Adrenal gland (tissue), 12 donors: ENCODE results near the gene CDC34. TPM values are rescaled to one million over a fixed set of nuclear protein-coding genes. Genes with fewer than 3 reads are reported as not detected.

ENCODE experiments used
- DNase-seq, 7 donors: peaks; one replicate each; pipeline ENCODE4 v3.0.0-alpha.2; 2019 to 2020
- H3K27ac ChIP-seq, 5 donors: fragments of 200-600 bp; sonication (generic) in 4 of 5; 1 replicate in 3 of 5; 2 replicates in 2 of 5; pipeline versions ENCODE4 v1.5.1 to v1.8.0; 2016 to 2020; ENCODE audit warnings: mild to moderate bottlenecking in 1 of 5
- H3K27me3 ChIP-seq: fragments of 200-600 bp; 2 replicates; pipeline ENCODE4 v1.8.0; 2021
- H3K36me3 ChIP-seq, 2 donors: fragments of 200-600 bp; replicated peaks in 1 of 2; 1 replicate in 1 of 2; 2 replicates in 1 of 2; pipeline versions ENCODE4 v1.5.1 to v1.8.0; 2018 to 2022
- H3K4me1 ChIP-seq, 2 donors: fragments of 200-600 bp; replicated peaks in 1 of 2; 1 replicate in 1 of 2; 2 replicates in 1 of 2; pipeline versions ENCODE4 v1.5.1 to v1.8.0; 2018 to 2021
- H3K4me3 ChIP-seq, 4 donors: fragments of 200-600 bp; sonication (generic) in 3 of 4; one replicate each; pipeline ENCODE4 v1.5.1; 2016 to 2018
- H3K9me3 ChIP-seq, 3 donors: fragments of 200-600 bp; sonication (generic) in 1 of 3; replicated peaks in 1 of 3; 1 replicate in 2 of 3; 2 replicates in 1 of 3; pipeline versions ENCODE4 v1.5.1 to v1.8.0; 2016 to 2021
- POLR2A ChIP-seq, 2 donors: fragments of 450-650 bp; IDR thresholded peaks; one replicate each; pipeline ENCODE4 v1.6.1; 2017; ENCODE audit warnings: antibody characterized with exemption in 2 of 2, mild to moderate bottlenecking in 2 of 2, moderate library complexity in 1 of 2
- WGBS, 4 donors: extraction: QIAGEN DNeasy Blood & Tissue Kit in 2 of 4; methylation state at CpG; one replicate each; pipeline versions ENCODE4 v1.1.5 to v1.1.7; 2013 to 2017; 5-methylcytosine and 5-hydroxymethylcytosine counted together
- intact Hi-C, 2 donors: fragments of 100-400 bp; cut with DNase I; formaldehyde crosslinking; loops; one replicate each; pipeline versions ENCODE4 v1.14.1 to v1.15.0; 2022 to 2023
- polyA plus RNA-seq, 3 donors: library from polyadenylated mRNA; stranded (reverse); fragments of 200-250 nt in 2 of 3; fragments of 350-450 nt in 1 of 3; fragmentation: Illumina TruSeq in 1 of 3; extraction: RNeasy Lipid Tissue Mini Kit (QIAGEN cat#74804) in 1 of 3; gene quantifications; one replicate each; pipeline ENCODE4 v1.2.3, GENCODE V29; 2013 to 2014
- total RNA-seq, 9 donors: library from RNA; depleted of rRNA in 4 of 9; stranded (reverse); fragments of >200 nt in 4 of 9; fragments of 120-200 nt in 1 of 9; fragmentation: NEBNext Ultra II Directional in 1 of 9; extraction: Animal tissue kit (Norgen Biotek cat#: 25700) in 1 of 9; gene quantifications; one replicate each; pipeline versions ENCODE4 v1.1.0 to v1.2.4, GENCODE V29; 2013 to 2023
- TF ChIP-seq, protein P1 (sequence below), 6 experiments: fragments of 450-650 bp in 4 of 6; fragments of 200-600 bp in 2 of 6; sonication (generic) in 1 of 6; IDR thresholded peaks; 1 replicate in 5 of 6; 2 replicates in 1 of 6; pipeline versions ENCODE4 v1.5.1 to v1.8.0; 2016 to 2021; ENCODE audit warnings: antibody characterized with exemption in 6 of 6, mild to moderate bottlenecking in 2 of 6, moderate library complexity in 1 of 6
- donor health status: healthy with polysubstance abuse.
- donor health status: Bipolar disorder and iron deficiency.
- donor health status: DM: yes; HTN: yes; CAD: no.
- donor health status: DM: no; HTN: no; CAD: no.
- donor health status: DM: no; HTN: no; CAD: no.
- donor health status: DM: yes; HTN: yes; CAD: no.

The CDC34 gene
- total and polyA plus RNA-seq, 12 donors, result 22.2 to 151 (median 64.9) TPM

DNA sequence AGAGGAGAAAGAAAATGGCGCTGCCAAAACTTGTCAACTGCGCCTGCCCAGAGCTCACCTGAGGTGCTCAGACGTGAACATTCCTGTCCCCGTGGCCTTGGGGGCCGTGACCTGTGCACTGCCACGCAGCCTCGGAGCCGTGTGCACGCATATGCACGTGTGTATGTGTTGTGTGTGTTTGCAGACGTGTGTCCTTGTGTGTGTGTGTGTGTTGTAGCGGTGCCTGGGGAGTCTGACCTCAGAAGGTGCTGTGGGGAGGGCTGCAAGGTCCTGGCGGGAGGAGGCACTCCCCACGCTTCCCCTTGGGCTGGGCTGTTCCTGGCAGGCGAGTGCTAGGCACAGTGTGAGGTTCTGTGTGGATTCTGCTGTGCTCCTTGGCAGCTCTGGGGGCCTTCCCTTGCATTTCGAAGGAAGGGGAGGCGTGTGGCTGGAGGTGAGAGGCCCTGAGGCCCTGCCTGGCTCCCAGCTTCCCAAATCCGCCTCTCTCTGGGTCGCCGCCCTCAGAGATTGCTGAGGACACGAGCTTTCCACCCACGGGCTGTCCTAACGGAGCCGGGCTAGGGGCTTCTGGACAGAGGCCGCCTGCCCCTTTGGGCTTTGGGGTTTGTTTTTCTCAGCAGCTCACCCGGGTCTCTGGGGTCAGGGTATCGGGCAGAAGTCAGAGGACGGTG is 45.3 kb downstream of the CDC34 start:
- peaks cover 45 to 50% of the 10 kb centered on the region in 2 donors for H3K4me1 ChIP-seq
- intact Hi-C loops, result no loop called here
- H3K36me3 ChIP-seq, result peaks cover 0 to 20% of the 10 kb centered on the region in 2 donors
- peak overlapping the region in 1 of 4 donors; percentile 26 for H3K4me3 ChIP-seq
- H3K9me3 ChIP-seq, result no peaks in the 10 kb centered on the region
- TF ChIP-seq, protein P1, sequence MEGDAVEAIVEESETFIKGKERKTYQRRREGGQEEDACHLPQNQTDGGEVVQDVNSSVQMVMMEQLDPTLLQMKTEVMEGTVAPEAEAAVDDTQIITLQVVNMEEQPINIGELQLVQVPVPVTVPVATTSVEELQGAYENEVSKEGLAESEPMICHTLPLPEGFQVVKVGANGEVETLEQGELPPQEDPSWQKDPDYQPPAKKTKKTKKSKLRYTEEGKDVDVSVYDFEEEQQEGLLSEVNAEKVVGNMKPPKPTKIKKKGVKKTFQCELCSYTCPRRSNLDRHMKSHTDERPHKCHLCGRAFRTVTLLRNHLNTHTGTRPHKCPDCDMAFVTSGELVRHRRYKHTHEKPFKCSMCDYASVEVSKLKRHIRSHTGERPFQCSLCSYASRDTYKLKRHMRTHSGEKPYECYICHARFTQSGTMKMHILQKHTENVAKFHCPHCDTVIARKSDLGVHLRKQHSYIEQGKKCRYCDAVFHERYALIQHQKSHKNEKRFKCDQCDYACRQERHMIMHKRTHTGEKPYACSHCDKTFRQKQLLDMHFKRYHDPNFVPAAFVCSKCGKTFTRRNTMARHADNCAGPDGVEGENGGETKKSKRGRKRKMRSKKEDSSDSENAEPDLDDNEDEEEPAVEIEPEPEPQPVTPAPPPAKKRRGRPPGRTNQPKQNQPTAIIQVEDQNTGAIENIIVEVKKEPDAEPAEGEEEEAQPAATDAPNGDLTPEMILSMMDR (IDR thresholded peaks at IDR 0.05), result no peak
- peak in 1 of 2 donors; percentile 5 for TF ChIP-seq POLR2A (IDR thresholded peaks at IDR 0.05)
- no peaks in the 10 kb centered on the region for H3K27me3 ChIP-seq
- DNase-seq, result peak in 4 of 7 donors; percentile 50 to 62 (median 55)
- H3K27ac ChIP-seq, result peak overlapping the region; percentile 71 to 97 (median 89)
- 35 to 63% (median 55%) methylated on average over 17 to 28 of the region's 28 CpGs for WGBS, 4 donors

DNA sequence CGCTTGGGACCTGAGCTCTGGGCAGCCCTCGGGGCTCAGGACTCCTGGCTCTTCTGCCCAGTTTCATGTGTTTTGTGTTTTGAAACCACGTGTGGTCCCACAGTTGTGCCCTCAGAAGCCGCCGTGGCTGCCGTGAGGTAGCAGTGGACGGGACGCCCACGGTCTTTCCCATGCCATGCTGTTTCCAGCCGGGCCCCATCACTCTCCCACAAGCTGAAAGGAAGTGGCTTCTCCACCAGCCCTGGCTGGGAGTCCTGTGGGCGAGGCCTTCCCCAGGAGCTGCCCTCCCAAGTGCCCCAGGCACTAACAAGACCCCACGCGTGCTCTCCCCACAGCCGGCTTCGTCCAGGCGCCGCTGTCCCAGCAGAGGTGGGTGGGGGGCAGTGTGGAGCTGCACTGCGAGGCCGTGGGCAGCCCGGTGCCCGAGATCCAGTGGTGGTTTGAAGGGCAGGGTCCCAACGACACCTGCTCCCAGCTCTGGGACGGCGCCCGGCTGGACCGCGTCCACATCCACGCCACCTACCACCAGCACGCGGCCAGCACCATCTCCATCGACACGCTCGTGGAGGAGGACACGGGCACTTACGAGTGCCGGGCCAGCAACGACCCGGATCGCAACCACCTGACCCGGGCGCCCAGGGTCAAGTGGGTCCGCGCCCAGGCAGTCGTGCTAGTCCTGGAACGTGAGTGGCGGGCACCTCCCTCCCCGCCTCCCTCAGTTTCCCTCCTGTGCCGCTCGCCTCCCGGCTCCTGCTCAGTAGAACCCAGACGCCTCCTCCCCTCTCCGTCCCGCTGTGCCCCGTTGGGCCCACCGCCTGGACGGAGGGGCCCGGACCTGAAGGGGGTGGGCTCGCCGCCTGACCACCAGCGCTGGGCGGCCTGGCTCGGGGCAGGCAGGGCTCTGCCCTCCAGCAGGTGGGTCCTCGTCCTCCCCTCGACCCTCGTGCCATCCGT is 46.2 kb downstream of the CDC34 start:
- TF ChIP-seq, protein P1 (IDR thresholded peaks at IDR 0.05), result no peak
- TF ChIP-seq POLR2A (IDR thresholded peaks at IDR 0.05), result no peak
- 84 to 90% (median 86%) methylated on average over 19 to 66 of the region's 66 CpGs for WGBS, 4 donors
- Histone ChIP-seq H3K27me3 (no peaks in the 10 kb centered on the region), H3K4me3 (no peak overlapping the region), H3K36me3 (peaks cover 0 to 26% of the 10 kb centered on the region in 2 donors), H3K9me3 (no peaks in the 10 kb centered on the region), H3K27ac (peak overlapping the region in 3 of 5 donors; percentile 89 to 97 (median 94)), H3K4me1 (peaks cover 54 to 58% of the 10 kb centered on the region in 2 donors)
- intact Hi-C loops, result no loop called here
- no peak for DNase-seq

DNA sequence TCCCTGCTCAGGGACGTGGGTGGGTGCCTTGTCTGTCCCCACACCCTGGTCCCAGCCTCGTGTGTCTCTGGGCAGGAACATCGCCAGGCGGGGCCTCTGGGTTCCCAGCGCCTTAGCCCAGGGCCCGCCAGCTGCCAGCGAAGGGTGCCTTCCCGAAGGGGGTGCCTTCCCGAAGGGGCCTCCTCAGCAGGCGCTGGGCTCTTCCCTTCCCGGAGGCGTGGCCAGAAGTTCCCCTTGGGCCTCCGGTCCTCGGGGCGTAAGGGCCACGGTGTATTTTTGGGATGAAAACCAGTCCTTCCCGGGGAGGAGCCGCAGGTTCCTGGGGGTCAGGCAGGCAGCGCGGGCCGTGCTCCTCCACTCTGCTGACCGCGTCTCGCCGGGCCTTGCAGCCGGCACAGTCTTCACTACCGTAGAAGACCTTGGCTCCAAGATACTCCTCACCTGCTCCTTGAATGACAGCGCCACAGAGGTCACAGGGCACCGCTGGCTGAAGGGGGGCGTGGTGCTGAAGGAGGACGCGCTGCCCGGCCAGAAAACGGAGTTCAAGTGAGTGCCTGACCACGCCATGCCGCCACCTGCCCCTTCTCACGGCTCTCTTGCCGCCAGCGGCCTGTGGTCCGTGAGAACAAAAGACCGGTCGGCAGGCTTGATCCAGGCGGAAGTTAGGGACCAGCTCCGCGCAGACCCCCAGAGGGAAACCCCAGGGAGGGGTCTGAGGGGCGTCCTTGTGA is 47.7 kb downstream of the CDC34 start:
- Histone ChIP-seq H3K36me3 (peaks cover 0 to 35% of the 10 kb centered on the region in 2 donors), H3K27ac (peak overlapping the region in 1 of 5 donors; percentile 27), H3K9me3 (no peaks in the 10 kb centered on the region), H3K4me3 (no peak overlapping the region), H3K27me3 (no peaks in the 10 kb centered on the region), H3K4me1 (peaks cover 57 to 63% of the 10 kb centered on the region in 2 donors)
- 82 to 89% (median 85%) methylated on average over 18 to 46 of the region's 46 CpGs for whole genome bisulfite sequencing, 4 donors
- peak in 1 of 7 donors; percentile 38 for DNase-seq
- intact Hi-C loops, result no loop called here
- TF ChIP-seq, protein P1 (IDR thresholded peaks at IDR 0.05), result no peak
- no peak for TF ChIP-seq POLR2A (IDR thresholded peaks at IDR 0.05)

DNA sequence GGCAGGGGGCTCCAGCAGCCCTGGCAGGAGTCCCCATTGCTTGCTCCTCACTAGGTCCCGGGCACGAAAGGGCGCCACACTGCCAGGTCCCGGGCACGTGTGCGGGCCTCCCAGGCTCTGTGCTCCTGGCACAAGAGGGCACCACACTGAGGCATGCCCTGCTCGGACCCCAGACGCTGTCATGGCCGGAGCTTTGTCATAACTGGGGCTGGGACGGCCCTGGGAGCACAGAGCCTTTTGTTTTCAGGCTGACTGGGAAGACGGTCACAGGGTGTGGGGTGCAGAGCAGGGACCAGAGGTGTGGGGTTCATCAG is 48.2 kb downstream of the CDC34 start:
- Histone ChIP-seq H3K9me3 (no peaks in the 10 kb centered on the region), H3K27ac (peak overlapping the region in 1 of 5 donors; percentile 27), H3K36me3 (peaks cover 0 to 35% of the 10 kb centered on the region in 2 donors), H3K27me3 (no peaks in the 10 kb centered on the region), H3K4me3 (no peak overlapping the region), H3K4me1 (peaks cover 53 to 62% of the 10 kb centered on the region in 2 donors)
- TF ChIP-seq, protein P1 (IDR thresholded peaks at IDR 0.05), result no peak
- TF ChIP-seq POLR2A (IDR thresholded peaks at IDR 0.05), result no peak
- 77 to 93% (median 85%) methylated on average over 8 to 11 of the region's 11 CpGs for WGBS, 4 donors
- no peak for DNase-seq
- intact Hi-C loops, result no loop called here
